ENCODE measurements around the gene CLEC2A.

Gene CLEC2A

GRCh38 chr12:9869307-9870161 lies 62.6 kb downstream of the CLEC2A start, which contains the start of gene CLEC2B:
Gene CLEC2B, minus strand, starts transcription at chr12:9869354.
- DNase-seq (ENCODE audit: low read depth, low spot score): peak; percentile 14
- H3K4me3 ChIP-seq (ENCODE audit: low read depth, low read length): peak within 1 kb of the TSS; percentile 44
- ChIA-PET CTCF (no interaction called here), POLR2A (no interaction called here)
- TF ChIP-seq CTCF (IDR thresholded peaks at IDR 0.05; ENCODE audit: insufficient read depth, low read length, missing control alignments): no peak

GRCh38 chr12:9868951-9869306 lies 63.2 kb downstream of the CLEC2A start:
- no peak overlapping the region for H3K4me3 ChIP-seq (ENCODE audit: low read depth, low read length)
- no peak for TF ChIP-seq CTCF (IDR thresholded peaks at IDR 0.05; ENCODE audit: insufficient read depth, low read length, missing control alignments)
- DNase-seq (ENCODE audit: low read depth, low spot score): no peak
- POLR2A ChIA-PET: no interaction called here
- CTCF ChIA-PET: no interaction called here

GRCh38 chr12:9868311-9868801 lies 63.8 kb downstream of the CLEC2A start:
- CTCF ChIA-PET: interaction anchor here (1.7 kb wide), 1 partner anchor 118 kb away, joined by 3 read pairs; no protein-coding TSS in a partner anchor
- no peak for TF ChIP-seq CTCF (IDR thresholded peaks at IDR 0.05; ENCODE audit: insufficient read depth, low read length, missing control alignments)
- no peak overlapping the region for H3K4me3 ChIP-seq (ENCODE audit: low read depth, low read length)
- no peak for DNase-seq (ENCODE audit: low read depth, low spot score)
- POLR2A ChIA-PET: no interaction called here

GRCh38 chr12:9867531-9867930 lies 64.6 kb downstream of the CLEC2A start:
- TF ChIP-seq CTCF (IDR thresholded peaks at IDR 0.05; ENCODE audit: insufficient read depth, low read length, missing control alignments): no peak
- H3K4me3 ChIP-seq (ENCODE audit: low read depth, low read length): no peak overlapping the region
- no peak for DNase-seq (ENCODE audit: low read depth, low spot score)
- CTCF ChIA-PET: interaction anchor here (0.8 to 1.7 kb wide), 2 partner anchors 22 to 117 kb away, joined by 3 read pairs; no protein-coding TSS in a partner anchor
- POLR2A ChIA-PET: no interaction called here

- POLR2A ChIA-PET: no interaction called here
Measured at GRCh38 chr12:9866860-9867269, 65.3 kb downstream of the CLEC2A start.

More at GRCh38 chr12:9866860-9867269, 65.3 kb downstream of the CLEC2A start:
- no peak overlapping the region for H3K4me3 ChIP-seq (ENCODE audit: low read depth, low read length)
- CTCF ChIA-PET: interaction anchor here (0.8 to 1.7 kb wide), 2 partner anchors 21 to 117 kb away, joined by 3 read pairs; no protein-coding TSS in a partner anchor
- no peak for TF ChIP-seq CTCF (IDR thresholded peaks at IDR 0.05; ENCODE audit: insufficient read depth, low read length, missing control alignments)
- DNase-seq (ENCODE audit: low read depth, low spot score): no peak

All from AG04449 (cell line).